Transverse colon (tissue), 3 donors: Measurements from ENCODE around the gene CKM.

Experiments used
- CTCF ChIP-seq, 5 experiments: fragments of 200-600 bp in 3 of 5; fragments of 450-650 bp in 2 of 5; sonication (generic) in 3 of 5; IDR thresholded peaks; 1 replicate in 2 of 5; 2 replicates in 3 of 5; pipeline ENCODE4 v1.5.1; 2016 to 2017; ENCODE audit warnings: antibody characterized with exemption in 5 of 5, inconsistent platforms in 3 of 5, mild to moderate bottlenecking in 2 of 5, moderate library complexity in 1 of 5
- POLR2A ChIP-seq: fragments of 450-650 bp; IDR thresholded peaks from one replicate; pipeline ENCODE4 v1.6.1; 2016; ENCODE audit warnings: antibody characterized with exemption, mild to moderate bottlenecking, moderate library complexity

- TF ChIP-seq CTCF (IDR thresholded peaks at IDR 0.05) (no peak), POLR2A (no peak)
Measured at GRCh38 chr19:45267296-45267695, 55.4 kb downstream of the CKM start.
